Renal cortical epithelial cell (primary cell): ENCODE measurements around the gene EFNA2. TPM values are rescaled to one million over a fixed set of nuclear protein-coding genes. Genes with fewer than 3 reads are reported as not detected.

Experiments
- DNase-seq: peaks from one replicate; pipeline ENCODE4 v3.0.0-alpha.2; 2011; ENCODE audit warnings: low read depth
- total RNA-seq: library from RNA; depleted of rRNA; stranded (reverse); fragments of >200 nt; gene quantifications from 2 replicates; pipeline ENCODE4 v1.2.3, GENCODE V29; 2014

Gene EFNA2
- total RNA-seq, 1 donor from 2014 or later, result 0.10 TPM

DNA sequence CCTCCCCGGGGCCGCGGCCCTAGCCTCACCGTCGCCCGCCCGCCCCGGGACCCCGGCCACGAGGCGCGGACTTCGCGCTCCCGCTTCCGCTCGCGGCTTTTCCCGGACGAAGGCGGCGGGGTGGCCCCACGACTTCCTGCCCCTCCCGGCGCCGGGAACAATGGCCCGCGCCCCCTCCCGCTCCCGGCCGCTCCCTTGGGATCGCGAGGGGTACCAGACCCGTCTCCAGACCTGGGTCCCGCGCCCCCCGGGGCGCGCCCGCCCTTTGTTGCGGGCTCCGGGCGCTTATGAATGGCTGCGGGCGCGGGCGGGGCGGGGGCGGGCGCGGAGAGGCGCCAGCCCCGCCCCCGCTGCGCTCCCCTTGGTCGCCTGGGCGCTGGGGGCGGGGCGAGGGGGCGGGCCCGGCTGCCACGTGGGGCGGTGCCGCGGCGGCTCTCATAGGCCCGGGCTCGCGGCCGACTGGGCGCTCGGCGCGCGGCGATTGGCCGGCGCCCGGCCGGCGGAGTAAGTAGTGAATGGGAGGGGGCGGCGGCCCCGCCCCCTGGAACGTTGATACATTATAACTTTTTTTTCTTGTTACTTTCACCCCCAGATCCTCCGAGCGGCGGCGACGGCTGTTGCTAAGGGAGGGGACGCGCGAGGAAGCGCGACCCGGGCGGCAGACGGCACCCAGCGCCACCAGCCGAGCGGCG lies 36.2 kb upstream of the EFNA2 start:
- DNase-seq, result peak; percentile 83

DNA sequence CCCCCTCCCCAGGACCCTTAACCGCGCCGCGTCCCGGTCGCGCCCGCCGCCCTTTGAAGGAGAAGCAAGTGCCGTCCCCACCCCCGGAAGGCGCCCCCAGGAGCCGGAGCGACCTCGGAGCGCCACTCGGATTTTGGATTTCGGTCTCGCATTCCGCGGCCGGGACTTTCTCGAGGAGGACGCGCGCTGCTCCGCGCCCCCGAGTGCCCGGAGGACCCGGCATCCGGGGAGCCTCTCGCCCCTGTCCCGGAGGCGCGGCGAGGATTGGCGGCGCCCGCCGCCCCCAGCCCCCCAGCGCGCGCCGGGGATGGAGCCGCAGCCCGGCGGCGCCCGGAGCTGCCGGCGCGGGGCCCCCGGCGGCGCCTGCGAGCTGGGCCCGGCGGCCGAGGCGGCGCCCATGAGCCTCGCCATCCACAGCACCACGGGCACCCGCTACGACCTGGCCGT lies 35.7 kb upstream of the EFNA2 start:
- no peak for DNase-seq

GRCh38 chr19:1250437-1251260 lies 35.0 kb upstream of the EFNA2 start:
- no peak for DNase-seq

DNA sequence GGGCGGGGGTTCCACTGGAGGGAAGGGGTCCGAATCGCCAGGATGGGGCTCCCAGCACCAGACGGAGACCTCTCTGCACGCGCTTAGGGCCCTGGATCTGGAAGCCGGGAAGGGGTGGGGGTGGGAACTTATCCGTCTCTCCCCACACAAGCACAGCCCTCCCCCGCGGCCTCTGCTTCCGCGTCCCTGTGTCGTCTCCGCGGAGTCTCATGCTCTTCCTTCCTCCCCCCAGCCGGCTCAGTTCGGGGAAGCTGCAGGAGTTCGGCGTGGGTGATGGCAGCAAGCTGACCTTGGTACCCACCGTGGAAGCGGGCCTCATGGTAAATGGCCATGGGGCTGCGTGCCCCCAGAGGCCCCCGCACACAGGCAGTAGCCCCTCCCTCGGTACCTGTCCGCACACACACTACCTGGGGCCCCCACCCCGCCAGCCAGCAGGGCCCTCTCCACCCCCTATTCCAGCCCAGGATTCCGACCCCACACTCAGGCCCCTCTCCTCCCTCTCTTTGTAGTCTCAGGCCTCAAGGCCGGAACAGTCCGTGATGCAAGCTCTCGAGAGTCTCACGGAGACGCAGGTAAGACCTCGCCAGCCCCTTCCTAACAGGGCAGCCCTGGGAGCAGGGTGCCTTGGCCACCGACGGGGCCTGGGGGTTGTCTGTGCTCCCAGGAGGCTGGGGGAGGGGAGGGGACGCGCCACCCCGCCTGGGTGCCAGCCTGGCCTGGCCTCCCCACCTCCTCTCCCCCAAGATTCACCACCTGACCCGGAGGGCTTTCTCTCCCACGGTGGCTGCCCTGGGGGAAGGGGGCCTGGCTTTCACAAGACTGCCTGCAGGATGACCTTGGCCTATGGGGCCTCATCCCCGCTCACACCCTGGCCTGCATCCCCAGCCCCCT lies 34.1 kb upstream of the EFNA2 start:
- DNase-seq, result no peak

- DNase-seq, result peak; percentile 88
Observed at GRCh38 chr19:1252221-1252820, 33.4 kb upstream of the EFNA2 start.

DNA sequence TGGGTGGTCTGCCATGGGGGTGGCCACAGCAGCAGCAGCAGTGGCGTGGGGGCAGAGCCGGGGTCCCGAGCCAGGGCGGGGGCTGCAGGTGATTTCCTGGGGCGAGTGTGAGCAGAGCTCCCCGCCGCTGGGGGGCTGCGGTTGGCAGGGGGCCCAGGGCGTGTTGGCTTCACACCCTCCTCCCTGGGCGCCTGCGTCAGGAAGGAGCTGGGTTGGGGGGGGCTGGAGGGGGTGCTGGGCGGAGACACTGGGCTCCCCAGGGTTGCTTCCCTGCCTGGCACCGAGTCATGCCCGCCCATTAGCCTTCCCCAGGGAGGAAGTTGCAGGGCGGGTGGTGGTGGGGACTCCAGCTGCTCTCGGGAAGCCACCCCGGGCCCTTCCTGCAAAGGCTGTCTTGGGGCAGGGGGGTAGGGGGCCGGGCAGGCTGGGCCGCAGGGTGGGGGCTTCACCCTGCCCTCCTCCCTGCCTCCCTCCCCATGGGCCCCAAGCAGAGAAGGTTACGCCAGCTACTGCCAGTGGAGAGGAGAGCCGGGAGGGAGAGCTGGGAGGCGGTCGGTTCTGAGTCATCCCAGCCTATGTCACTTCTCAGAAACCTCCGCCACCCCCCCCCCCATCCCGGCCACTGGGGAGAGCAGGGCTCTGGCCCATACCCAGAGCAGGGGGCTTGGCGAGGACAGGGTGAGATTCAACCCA lies 32.7 kb upstream of the EFNA2 start:
- DNase-seq, result peak; percentile 93

GRCh38 chr19:1253514-1254080 lies 32.1 kb upstream of the EFNA2 start:
- DNase-seq, result peak; percentile 77

GRCh38 chr19:1254081-1254527 lies 31.6 kb upstream of the EFNA2 start:
- no peak for DNase-seq

DNA sequence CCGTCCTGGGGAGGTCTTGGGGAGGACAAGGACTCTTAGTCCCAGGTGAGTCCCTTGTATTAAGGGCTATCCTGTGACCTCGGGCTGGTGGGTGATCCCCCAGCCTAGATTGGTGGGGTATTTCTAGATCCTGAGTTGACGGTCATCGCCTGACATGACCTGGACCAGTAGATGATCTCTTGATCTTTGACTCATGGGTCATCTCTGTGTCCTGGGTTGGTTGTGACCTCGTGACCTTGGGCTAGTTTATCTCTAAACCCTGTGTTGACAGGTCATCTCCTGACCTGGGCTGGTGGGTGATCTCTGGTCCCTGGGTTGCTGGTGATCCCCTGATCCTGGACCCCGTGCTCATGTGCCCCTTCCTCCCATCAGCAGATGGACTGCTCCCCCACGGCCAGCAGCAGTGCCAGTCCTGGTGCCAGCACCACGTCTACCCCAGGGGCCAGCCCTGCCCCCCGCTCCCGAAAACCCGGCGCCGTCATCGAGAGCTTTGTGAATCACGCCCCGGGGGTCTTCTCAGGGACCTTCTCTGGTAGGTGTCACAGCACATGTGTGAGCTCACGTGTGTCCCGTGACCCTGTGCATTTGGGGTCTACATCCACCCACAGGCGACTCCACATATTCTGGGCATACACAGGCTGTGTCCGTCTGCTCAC lies 31.0 kb upstream of the EFNA2 start:
- DNase-seq, result no peak

- no peak for DNase-seq
Observed at GRCh38 chr19:1255186-1256161, 30.2 kb upstream of the EFNA2 start.

DNA sequence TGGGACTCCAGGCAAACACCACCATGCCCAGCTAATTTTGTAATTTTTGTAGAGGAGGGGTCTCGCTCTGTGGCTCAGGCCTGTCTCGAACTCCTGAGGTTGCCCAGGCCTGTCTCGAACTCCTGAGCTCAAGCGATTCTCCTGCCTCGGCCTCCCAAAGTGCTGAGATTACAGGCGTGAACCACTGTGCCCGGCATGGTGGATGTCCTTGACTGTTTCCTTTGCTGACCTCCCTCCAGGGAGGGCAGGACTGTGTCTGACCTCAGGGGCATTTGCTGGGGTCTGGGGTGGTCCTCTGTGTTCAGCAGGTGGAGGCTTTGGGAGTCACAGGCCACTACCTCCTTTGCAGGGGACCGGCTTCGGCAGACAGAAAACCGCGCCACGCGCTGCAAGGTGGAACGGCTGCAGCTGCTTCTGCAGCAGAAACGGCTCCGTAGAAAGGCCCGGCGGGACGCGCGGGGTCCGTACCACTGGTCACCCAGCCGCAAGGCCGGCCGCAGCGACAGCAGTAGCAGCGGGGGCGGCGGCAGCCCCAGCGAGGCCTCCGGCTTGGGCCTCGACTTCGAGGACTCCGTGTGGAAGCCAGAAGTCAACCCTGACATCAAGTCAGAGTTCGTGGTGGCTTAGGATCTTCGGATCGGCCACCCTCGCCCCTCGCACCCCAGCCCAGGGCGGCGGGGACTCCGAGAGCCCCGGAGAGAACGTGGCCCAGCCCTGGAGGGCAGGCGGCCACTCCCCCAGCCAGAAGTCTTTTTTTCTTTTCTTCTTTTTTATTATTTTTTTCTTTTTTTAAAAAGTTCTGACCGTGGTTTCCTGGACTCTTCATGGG lies 28.8 kb upstream of the EFNA2 start:
- no peak for DNase-seq

GRCh38 chr19:1257475-1258162 lies 28.1 kb upstream of the EFNA2 start:
- no peak for DNase-seq

- DNase-seq, result no peak
Observed at GRCh38 chr19:1258163-1258492, 27.5 kb upstream of the EFNA2 start.

DNA sequence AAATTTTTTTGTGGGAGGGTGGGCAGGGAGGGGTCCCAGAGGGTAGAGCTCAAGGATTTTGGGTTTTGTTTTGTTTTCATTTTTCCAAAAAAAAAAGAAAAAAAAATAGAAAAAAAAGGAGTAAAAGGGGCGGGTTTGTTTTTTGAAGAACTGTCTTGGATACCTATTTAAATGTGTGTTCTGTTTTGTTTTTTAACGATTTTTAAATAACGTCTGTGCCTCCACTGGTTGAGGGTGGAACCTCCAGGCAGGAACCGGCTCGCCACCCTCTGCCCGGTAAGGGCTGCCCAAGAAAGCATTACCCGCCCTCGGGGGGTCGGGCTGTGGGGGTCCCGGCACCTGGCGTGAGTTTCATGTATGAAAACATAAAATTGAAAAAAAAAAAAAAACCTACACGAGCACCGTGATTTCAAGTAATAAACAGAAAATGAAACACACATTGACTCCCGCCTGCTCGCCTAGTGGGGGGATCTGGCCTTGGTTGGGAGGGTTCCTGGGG lies 26.9 kb upstream of the EFNA2 start:
- DNase-seq, result no peak

GRCh38 chr19:1259206-1259875 lies 26.3 kb upstream of the EFNA2 start:
- DNase-seq, result peak; percentile 65

DNA sequence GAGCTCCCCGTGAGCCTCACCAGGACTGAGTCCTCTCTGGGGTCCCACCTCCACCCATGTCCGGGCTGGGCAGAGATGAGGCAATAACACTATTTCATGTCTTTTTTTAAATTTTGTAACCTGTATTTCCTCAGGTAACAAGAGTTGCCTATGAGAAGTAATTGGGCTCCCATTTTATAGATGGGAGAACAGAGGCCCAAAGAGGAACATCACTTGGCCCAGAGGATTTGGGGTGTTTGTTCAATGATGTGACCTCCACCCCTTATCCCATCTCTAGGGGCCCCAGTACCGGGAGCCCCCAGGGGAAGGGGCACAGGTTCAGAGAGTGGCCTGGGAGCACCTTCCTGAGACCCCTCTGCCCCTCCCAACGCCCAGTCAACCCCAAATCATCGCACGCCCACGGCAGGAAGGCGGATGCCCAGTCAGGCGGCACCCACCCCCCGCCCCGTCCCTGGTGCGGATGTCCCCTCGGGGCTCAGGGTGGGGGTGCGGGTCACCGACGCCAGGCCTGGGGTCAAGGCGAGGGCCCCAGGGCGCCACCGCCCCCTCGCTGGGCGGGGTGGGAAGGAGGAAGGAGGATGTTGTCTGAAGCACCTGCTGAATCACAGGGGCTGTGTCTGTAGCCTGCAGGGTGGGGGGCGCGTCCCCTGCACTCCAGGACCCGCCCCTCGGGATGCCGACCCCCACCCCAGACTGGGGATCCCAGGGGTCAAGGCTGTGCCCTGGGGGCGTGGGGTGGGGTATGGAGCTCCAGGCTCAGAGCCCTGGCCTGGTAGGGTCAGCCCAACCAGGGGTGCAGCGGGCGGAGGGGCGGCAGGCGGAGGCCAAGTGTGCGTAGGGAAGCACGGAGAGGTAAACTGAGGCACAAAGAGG lies 25.6 kb upstream of the EFNA2 start:
- DNase-seq, result peak; percentile 51
